Cardiac muscle cell (in vitro differentiated cells and primary cell): ENCODE results near the gene LDAF1. TPM values are rescaled to one million over a fixed set of nuclear protein-coding genes. Genes with fewer than 3 reads are reported as not detected.

Source experiments
- DNase-seq, 2 donors: peaks; one replicate each; pipeline versions ENCODE4 v3.0.0 to v3.0.0-alpha.2; 2010 to 2017; ENCODE audit warnings: low read depth in 1 of 2, low spot score in 1 of 2
- H3K27ac ChIP-seq: fragments of 200-600 bp; sonication (generic); 2 replicates; pipeline ENCODE4 v1.5.1; 2016
- H3K27me3 ChIP-seq: fragments of 200-600 bp; sonication (generic); 2 replicates; pipeline ENCODE4 v1.6.0; 2016; ENCODE audit warnings: control low read depth
- H3K36me3 ChIP-seq: fragments of 200-600 bp; sonication (generic); 2 replicates; pipeline ENCODE4 v1.5.1; 2016; ENCODE audit warnings: control low read depth
- H3K4me1 ChIP-seq: fragments of 200-600 bp; sonication (generic); 2 replicates; pipeline ENCODE4 v1.8.1; 2017; ENCODE audit warnings: low read depth, mild to moderate bottlenecking, mixed run types
- H3K4me3 ChIP-seq: fragments of 200-600 bp; sonication (generic); 2 replicates; pipeline ENCODE4 v1.5.1; 2016; ENCODE audit warnings: mild to moderate bottlenecking
- H3K9me3 ChIP-seq: fragments of 200-600 bp; sonication (generic); 2 replicates; pipeline ENCODE4 v1.5.1; 2017; ENCODE audit warnings: low read depth, mild to moderate bottlenecking, control low read depth
- polyA plus RNA-seq: library from polyadenylated mRNA; unstranded; fragments of >200 nt; fragmentation: Nextera tagmentation; extraction: Ambion mirVana; gene quantifications from 2 replicates; pipeline ENCODE4 v1.2.1, GENCODE V29; 2016
- total RNA-seq: library from RNA; depleted of rRNA; stranded (reverse); fragments of >200 nt; gene quantifications from 2 replicates; pipeline ENCODE4 v1.2.3, GENCODE V29; 2016
- TF ChIP-seq, protein P1 (sequence below): IDR thresholded peaks from 2 replicates; pipeline ENCODE4 v1.5.1; 2012; ENCODE audit warnings: low read depth, mild to moderate bottlenecking, low read length

LDAF1 gene
- total and polyA plus RNA-seq, 2 experiments from 2014 or later = 14.3 to 20.7 TPM

DNA sequence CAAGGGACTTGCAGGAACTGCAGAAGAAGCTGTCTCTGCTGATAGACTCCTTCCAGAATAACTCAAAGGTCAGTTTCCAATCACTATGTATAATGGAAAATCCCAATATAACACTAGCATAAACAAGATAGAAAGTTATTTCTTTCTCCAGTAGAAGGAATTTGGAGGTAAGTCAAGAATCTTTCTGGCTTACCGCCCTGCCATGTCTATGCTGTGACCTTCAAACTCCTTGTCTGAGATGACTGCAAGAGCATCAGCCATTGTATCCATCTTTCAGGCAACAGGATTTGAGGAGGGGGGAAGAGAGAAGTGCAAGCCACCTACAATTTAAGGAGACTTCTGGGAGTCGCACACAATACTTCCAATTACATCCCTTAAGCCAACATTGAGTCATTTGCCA, 2.7 kb downstream of the LDAF1 start:
- H3K4me3 ChIP-seq = no peak overlapping the region
- no peaks in the 10 kb centered on the region for H3K36me3 ChIP-seq
- no peak for DNase-seq
- H3K27me3 ChIP-seq = no peaks in the 10 kb centered on the region
- no peak overlapping the region for H3K27ac ChIP-seq
- H3K4me1 ChIP-seq = peaks cover 4% of the 10 kb centered on the region
- no peaks in the 10 kb centered on the region for H3K9me3 ChIP-seq
- TF ChIP-seq, protein P1, sequence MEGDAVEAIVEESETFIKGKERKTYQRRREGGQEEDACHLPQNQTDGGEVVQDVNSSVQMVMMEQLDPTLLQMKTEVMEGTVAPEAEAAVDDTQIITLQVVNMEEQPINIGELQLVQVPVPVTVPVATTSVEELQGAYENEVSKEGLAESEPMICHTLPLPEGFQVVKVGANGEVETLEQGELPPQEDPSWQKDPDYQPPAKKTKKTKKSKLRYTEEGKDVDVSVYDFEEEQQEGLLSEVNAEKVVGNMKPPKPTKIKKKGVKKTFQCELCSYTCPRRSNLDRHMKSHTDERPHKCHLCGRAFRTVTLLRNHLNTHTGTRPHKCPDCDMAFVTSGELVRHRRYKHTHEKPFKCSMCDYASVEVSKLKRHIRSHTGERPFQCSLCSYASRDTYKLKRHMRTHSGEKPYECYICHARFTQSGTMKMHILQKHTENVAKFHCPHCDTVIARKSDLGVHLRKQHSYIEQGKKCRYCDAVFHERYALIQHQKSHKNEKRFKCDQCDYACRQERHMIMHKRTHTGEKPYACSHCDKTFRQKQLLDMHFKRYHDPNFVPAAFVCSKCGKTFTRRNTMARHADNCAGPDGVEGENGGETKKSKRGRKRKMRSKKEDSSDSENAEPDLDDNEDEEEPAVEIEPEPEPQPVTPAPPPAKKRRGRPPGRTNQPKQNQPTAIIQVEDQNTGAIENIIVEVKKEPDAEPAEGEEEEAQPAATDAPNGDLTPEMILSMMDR = no peak

DNA sequence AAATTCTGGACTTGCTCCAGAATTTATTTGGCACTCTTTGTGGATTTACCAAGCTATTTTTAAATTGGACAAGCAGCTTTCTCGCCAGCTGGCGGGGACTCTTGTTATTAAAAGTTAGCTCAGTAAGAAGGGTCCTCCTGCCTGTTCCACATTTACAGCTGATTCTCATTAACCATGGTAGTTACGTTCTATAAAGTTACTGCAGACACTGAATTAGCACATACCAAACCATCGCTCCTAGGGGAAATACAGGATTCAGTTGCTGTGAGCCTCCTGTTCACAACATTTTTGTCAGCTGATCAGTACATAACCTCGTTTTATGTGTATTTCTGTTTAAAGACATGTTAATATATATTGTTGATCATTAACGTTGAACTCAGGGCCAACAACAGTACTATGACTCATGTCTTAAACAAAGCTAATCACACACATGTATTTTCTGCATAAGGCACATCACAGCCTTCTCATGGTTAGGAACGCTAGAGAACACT, 4.2 kb downstream of the LDAF1 start:
- H3K4me3 ChIP-seq = no peak overlapping the region
- TF ChIP-seq, protein P1 = no peak
- peak in 1 of 2 donors; percentile 16 for DNase-seq
- no peaks in the 10 kb centered on the region for H3K36me3 ChIP-seq
- H3K27ac ChIP-seq = no peak overlapping the region
- no peaks in the 10 kb centered on the region for H3K9me3 ChIP-seq
- no peaks in the 10 kb centered on the region for H3K27me3 ChIP-seq
- H3K4me1 ChIP-seq = peaks cover 4% of the 10 kb centered on the region

DNA sequence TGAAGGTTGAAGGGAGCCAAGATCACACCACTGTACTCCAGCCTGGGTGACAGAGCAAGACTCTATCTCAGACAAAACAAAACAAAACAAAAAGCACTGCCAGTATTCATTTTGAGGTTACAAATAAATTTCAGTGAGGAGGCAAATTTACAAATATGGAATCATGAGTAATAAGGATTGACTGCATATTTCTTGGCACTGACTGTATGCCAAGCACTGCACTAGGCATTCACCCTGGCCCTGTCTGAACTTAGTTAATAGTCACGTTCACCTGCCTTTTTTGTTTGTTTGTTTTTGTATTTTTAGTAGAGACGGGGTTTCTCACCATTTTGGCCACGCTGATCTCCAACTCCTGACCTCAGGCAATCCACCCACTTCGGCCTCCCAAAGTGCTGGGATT, 5.1 kb downstream of the LDAF1 start:
- no peak for DNase-seq
- no peaks in the 10 kb centered on the region for H3K4me1 ChIP-seq
- no peaks in the 10 kb centered on the region for H3K9me3 ChIP-seq
- no peaks in the 10 kb centered on the region for H3K36me3 ChIP-seq
- no peak overlapping the region for H3K4me3 ChIP-seq
- H3K27ac ChIP-seq = no peak overlapping the region
- no peaks in the 10 kb centered on the region for H3K27me3 ChIP-seq
- TF ChIP-seq, protein P1 = no peak

DNA sequence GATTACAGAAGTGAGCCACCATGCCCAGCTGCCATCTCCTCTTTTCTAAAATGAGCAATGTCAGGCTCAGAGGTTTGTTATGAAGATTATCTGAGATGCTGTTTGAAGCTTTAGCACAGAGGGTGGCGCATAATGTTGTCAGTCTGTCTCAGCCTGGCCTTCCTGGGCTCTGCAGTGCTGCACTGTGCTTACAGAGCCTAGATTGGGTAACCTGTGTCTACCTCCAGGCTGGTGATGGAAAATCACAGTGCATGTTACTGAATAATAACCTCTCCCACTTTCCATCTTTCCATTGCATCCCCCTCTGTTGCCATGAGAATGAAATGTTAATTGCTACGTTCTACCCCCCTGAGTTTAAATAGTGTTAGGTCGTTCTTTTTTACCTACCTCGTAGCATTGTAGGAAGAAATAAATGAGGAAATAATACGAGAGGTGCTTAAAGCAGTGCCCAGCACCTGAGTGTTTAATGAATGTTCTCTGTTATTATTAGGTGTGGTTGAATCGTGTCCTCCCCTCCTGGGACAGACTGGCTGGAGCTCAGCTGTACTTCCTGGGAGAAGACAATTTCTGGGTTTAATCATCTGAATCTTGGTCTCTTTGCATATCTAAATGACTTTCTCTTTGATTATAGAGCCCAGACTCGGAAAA, 6.2 kb downstream of the LDAF1 start:
- Histone ChIP-seq H3K36me3 (no peaks in the 10 kb centered on the region), H3K4me3 (no peak overlapping the region), H3K9me3 (no peaks in the 10 kb centered on the region), H3K4me1 (no peaks in the 10 kb centered on the region), H3K27ac (no peak overlapping the region), H3K27me3 (no peaks in the 10 kb centered on the region)
- TF ChIP-seq, protein P1 = no peak
- DNase-seq = no peak

DNA sequence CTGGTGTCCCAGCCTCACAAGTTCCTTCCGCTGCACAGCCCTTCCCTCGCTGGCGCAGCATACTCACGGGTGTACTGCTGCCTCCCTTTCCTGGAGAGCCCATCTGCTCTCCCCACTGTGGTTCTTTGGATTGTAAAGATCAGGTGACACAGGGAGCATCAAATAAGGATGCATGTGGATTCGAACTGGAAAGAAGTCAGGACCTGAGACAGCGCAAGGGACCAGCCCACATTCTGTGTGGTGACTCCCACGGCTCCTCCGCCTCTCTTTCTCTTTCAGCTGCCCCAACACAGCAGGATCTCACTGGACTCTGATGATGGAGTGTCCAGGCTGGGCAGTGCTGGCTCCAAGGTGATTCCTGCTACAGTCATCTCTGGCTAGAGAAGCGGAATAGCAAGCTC, 8.1 kb downstream of the LDAF1 start:
- no peak overlapping the region for H3K4me3 ChIP-seq
- H3K9me3 ChIP-seq = no peaks in the 10 kb centered on the region
- no peaks in the 10 kb centered on the region for H3K4me1 ChIP-seq
- H3K27ac ChIP-seq = no peak overlapping the region
- DNase-seq = peak in 1 of 2 donors; percentile 24
- H3K27me3 ChIP-seq = no peaks in the 10 kb centered on the region
- H3K36me3 ChIP-seq = peaks cover 5% of the 10 kb centered on the region
- TF ChIP-seq, protein P1 = no peak
